Measurements from ENCODE around the gene C2CD2. TPM values are rescaled to one million over a fixed set of nuclear protein-coding genes. Genes with fewer than 3 reads are reported as not detected.

C2CD2 gene
- total and polyA plus RNA-seq, 12 donors, result 175 to 439 (median 284) TPM

GRCh38 chr21:41967708-41968107, 13.9 kb upstream of the C2CD2 start:
- intact Hi-C loops (cut with DNase I), result loop anchor here in 1 of 2 donors (10.0 kb wide), 1 partner anchor 87 kb away; no protein-coding TSS in a partner anchor
- DNase-seq, result peak in 1 of 7 donors; percentile 13
- no peak for TF ChIP-seq POLR2A (IDR thresholded peaks at IDR 0.05)
- no peak for TF ChIP-seq CTCF (IDR thresholded peaks at IDR 0.05)
- Histone ChIP-seq H3K27ac (no peak overlapping the region), H3K9me3 (replicated peaks in 1 of 3) (no peaks in the 10 kb centered on the region), H3K4me1 (replicated peaks in 1 of 2) (peaks cover 9 to 16% of the 10 kb centered on the region in 2 donors), H3K36me3 (replicated peaks in 1 of 2) (no peaks in the 10 kb centered on the region), H3K27me3 (no peaks in the 10 kb centered on the region), H3K4me3 (no peak overlapping the region)
- WGBS, 4 donors, result 89 to 100% (median 95%) methylated on average over 1 to 4 of the region's 4 CpGs

- DNase-seq, result peak in 3 of 7 donors; percentile 10 to 43 (median 17)
- no peak overlapping the region for H3K4me3 ChIP-seq
- intact Hi-C loops (cut with DNase I), result loop anchor here in 1 of 2 donors (10.0 kb wide), 1 partner anchor 88 kb away; no protein-coding TSS in a partner anchor
- TF ChIP-seq POLR2A (IDR thresholded peaks at IDR 0.05), result no peak
- no peak for TF ChIP-seq CTCF (IDR thresholded peaks at IDR 0.05)
- no peaks in the 10 kb centered on the region for H3K36me3 ChIP-seq (replicated peaks in 1 of 2)
- WGBS, 4 donors, result 93 to 97% (median 94%) methylated on average over 10 of the region's 10 CpGs
- no peaks in the 10 kb centered on the region for H3K27me3 ChIP-seq
- H3K27ac ChIP-seq, result no peak overlapping the region
- peaks cover 9 to 16% of the 10 kb centered on the region in 2 donors for H3K4me1 ChIP-seq (replicated peaks in 1 of 2)
- H3K9me3 ChIP-seq (replicated peaks in 1 of 3), result no peaks in the 10 kb centered on the region
Observed at GRCh38 chr21:41966872-41967621, 13.2 kb upstream of the C2CD2 start.

GRCh38 chr21:41966041-41966833, 12.4 kb upstream of the C2CD2 start:
- H3K9me3 ChIP-seq (replicated peaks in 1 of 3), result no peaks in the 10 kb centered on the region
- peak overlapping the region in 1 of 5 donors; percentile 24 for H3K27ac ChIP-seq
- TF ChIP-seq CTCF (IDR thresholded peaks at IDR 0.05) (no peak), POLR2A (IDR thresholded peaks at IDR 0.05) (no peak)
- intact Hi-C loops (cut with DNase I), result loop anchor here in 1 of 2 donors (10.0 kb wide), 1 partner anchor 89 kb away; no protein-coding TSS in a partner anchor
- H3K27me3 ChIP-seq, result no peaks in the 10 kb centered on the region
- DNase-seq, result peak in 3 of 7 donors; percentile 26 to 56 (median 47)
- WGBS, 4 donors, result 55 to 68% (median 62%) methylated on average over 10 to 11 of the region's 11 CpGs
- peaks cover 9 to 14% of the 10 kb centered on the region in 2 donors for H3K4me1 ChIP-seq (replicated peaks in 1 of 2)
- H3K36me3 ChIP-seq (replicated peaks in 1 of 2), result no peaks in the 10 kb centered on the region
- H3K4me3 ChIP-seq, result no peak overlapping the region

GRCh38 chr21:41965461-41966013, 11.7 kb upstream of the C2CD2 start:
- intact Hi-C loops (cut with DNase I), result loop anchor here in 1 of 2 donors (10.0 kb wide), 1 partner anchor 89 kb away; no protein-coding TSS in a partner anchor
- Histone ChIP-seq H3K9me3 (replicated peaks in 1 of 3) (no peaks in the 10 kb centered on the region), H3K4me1 (replicated peaks in 1 of 2) (peaks cover 2 to 7% of the 10 kb centered on the region in 2 donors), H3K27ac (peak overlapping the region in 1 of 5 donors; percentile 24), H3K27me3 (no peaks in the 10 kb centered on the region), H3K36me3 (replicated peaks in 1 of 2) (no peaks in the 10 kb centered on the region), H3K4me3 (no peak overlapping the region)
- WGBS, 4 donors, result 91 to 95% (median 93%) methylated on average over 10 of the region's 10 CpGs
- no peak for TF ChIP-seq CTCF (IDR thresholded peaks at IDR 0.05)
- TF ChIP-seq POLR2A (IDR thresholded peaks at IDR 0.05), result no peak
- peak in 1 of 7 donors; percentile 17 for DNase-seq

Measured in adrenal gland (tissue), 12 donors.